ENCODE results near the gene SNAP25.

The SNAP25 gene

DNA sequence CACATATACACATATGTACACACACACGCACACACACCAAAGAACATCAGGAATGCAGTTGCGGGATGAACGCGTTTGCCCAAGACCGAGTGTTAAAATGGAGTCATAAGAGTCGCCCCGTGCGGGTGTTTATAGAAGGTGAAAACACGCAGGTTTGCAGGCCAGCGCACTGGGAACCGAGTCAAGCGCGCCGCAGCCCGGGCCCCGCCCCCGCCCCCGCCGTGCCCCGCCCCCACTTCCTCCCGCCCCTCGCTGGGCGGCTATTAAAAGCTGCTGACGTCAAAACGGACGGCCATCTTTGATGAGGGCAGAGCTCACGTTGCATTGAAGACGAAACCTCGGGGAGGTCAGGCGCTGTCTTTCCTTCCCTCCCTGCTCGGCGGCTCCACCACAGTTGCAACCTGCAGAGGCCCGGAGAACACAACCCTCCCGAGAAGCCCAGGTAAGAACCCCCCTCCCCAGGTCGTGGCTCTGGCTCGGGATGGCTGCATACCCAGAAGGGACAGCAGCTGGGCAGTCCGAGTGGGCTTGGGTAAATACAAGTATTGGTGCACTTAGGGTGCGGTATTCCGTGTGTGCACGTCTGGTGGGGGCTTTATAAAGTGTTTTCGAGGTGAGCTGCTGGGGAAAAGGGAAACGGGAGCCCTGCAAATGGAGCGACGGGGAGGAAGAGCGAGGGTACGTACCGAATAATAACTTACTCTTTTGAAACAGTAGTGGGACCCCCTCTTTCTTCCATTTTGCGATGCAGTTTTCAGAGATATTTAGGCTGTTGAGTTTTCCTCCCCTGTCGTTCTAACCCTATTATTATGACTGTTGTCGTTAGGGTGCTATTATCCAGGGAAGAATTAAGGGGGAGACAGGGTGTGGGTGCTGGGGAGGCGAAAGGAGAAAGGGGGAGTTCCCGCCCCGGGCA is at the start of gene SNAP25:
Gene SNAP25, plus strand, starts transcription at position 295 of the 916 bp plus-strand sequence. CDS start 56,662 bp downstream, outside the sequence.
- DNase-seq (ENCODE audit: low read depth in 3 of 3) = no peak

DNA sequence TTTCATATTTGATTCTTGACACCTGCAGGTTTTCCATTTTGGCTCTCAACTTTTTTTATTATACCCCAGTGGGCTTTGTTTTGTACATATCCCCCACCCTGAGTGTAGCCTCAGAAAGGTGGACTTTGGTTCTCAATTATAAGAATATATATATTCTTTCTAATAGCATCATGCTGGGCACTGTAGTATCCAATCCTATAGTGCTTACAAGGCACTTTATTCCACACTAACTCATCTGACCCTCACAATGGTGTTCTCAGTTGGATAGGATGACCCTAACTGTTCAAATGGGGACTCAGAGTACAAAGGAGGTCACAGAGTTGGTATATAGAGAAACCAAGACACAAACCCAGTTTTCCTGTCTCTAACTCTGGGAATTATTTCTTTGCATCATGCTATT is 48.9 kb upstream of the SNAP25 start:
- DNase-seq (ENCODE audit: low read depth in 3 of 3) = no peak

DNA sequence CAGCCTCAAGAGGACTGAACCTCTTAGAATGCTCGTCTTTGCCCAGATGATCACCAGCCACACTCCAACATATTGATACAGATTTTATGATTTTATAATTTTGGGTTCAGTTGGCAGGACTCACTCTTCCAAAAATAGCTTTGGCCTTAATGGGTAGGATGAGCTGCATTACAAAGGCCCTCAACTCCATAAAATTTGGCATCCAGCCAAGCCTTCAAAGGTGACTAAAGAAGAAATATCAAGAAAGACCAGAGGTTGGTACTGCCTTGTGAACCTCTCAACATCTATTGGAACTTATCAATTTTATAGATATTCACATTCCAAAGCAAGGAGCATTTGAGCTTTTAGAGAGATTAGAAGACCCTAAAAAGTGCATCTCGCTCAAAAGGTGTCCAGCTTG is 48.4 kb upstream of the SNAP25 start:
- no peak for DNase-seq (ENCODE audit: low read depth in 3 of 3)

- DNase-seq (ENCODE audit: low read depth in 3 of 3) = no peak
Measured at GRCh38 chr20:10171864-10172751, 46.5 kb upstream of the SNAP25 start.

- no peak for DNase-seq (ENCODE audit: low read depth in 3 of 3)
Measured at GRCh38 chr20:10172998-10173655, 45.5 kb upstream of the SNAP25 start.

DNA sequence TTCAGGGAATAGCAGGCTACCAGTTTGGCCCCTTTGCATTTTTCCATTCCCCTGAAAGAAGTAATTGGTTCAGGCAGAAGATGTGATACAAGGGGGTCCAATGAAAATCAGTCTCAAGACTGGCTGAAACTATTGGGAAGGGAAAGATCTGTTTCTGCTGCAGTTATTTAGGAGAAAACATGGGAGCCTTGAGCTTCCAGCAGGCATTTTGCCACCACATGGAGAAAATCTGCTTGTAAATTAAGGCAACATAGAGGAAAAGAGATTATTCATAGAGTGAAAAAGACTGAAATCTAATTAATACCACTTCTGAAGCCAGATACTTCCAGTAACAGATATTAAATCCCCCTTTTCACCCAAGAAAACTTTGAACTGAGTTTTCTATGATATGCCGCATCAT is 44.2 kb upstream of the SNAP25 start:
- DNase-seq (ENCODE audit: low read depth in 3 of 3) = no peak

DNA sequence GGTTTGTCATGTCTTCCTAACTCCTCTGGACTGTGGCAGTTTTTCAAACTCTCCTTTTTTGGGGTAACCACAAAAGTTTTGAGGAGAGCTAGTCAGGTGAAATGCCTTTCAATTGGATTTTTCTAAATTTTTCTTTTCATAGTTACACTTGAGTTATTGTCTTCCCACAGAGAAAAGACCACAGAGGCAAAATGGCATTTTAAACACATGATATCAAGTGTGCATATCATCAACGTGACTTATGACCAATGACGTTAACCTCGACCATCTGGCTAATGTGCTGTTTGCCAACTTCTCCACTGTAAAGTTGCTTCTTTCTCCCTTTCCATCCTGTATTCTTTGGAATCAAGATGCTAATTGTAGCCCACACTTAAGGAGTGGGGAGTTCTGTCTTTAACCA is 41.3 kb upstream of the SNAP25 start:
- no peak for DNase-seq (ENCODE audit: low read depth in 3 of 3)

DNA sequence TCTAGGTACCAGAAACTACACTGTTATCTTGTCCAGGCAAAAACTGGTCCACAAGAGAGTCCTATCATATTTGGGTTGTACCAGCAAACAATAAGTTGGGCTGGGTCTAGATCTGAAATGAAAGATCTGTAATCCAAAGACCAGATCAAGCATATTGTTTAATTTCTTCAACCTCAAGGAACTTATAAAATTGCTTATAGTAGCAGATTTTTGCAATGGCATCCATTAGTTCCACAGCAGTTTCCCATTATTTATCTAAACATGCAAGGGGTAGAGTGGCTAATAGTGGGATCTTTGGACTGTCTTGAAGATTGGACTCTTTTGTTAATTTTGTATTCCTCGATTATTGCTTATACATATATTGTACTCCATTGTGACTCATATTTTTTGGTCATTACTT is 40.5 kb upstream of the SNAP25 start:
- DNase-seq (ENCODE audit: low read depth in 3 of 3) = no peak

- DNase-seq (ENCODE audit: low read depth in 3 of 3) = no peak
Measured at GRCh38 chr20:10178727-10179313, 39.8 kb upstream of the SNAP25 start.

- no peak for DNase-seq (ENCODE audit: low read depth in 3 of 3)
Measured at GRCh38 chr20:10179574-10180298, 38.9 kb upstream of the SNAP25 start.

- DNase-seq (ENCODE audit: low read depth in 3 of 3) = no peak
Measured at GRCh38 chr20:10180651-10181235, 37.9 kb upstream of the SNAP25 start.

DNA sequence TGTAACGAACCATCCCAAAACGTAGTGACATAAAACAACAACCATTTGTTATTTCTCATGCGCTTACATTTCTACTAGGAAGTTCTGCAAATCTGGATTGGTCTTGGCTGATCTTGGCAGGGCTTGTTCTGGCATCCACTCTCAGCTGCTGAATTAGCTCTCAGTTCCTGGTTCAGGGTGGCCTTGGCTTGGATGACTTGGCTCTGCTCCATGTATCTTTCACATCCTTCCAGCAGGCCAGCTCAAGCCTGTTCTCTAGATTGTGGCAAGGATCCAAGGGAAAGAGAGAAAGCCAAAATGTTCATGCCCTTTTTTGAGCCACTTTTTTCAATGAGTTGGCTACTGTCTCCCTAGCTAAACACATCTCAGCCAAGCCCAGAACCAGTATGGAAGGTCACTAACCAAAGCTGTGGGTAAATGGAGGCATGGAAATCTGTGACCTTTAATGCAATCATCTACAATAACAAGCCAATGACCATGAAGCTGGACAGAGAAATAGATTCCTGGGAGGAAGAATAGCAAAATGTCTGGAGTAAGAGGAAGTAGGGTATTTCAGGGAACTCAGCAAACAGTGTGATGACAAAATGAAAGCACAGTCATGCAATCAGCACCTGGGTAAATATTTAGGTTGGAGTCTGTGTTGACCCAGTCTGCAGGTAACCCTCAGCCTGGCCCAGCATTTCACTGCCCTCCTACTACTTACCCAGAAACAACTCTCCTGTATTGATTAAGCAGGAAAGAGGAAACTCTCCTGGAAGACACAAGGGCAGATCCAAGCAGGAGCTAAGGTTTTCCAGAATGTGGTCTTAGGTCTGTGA is 32.7 kb upstream of the SNAP25 start:
- no peak for DNase-seq (ENCODE audit: low read depth in 3 of 3)

DNA sequence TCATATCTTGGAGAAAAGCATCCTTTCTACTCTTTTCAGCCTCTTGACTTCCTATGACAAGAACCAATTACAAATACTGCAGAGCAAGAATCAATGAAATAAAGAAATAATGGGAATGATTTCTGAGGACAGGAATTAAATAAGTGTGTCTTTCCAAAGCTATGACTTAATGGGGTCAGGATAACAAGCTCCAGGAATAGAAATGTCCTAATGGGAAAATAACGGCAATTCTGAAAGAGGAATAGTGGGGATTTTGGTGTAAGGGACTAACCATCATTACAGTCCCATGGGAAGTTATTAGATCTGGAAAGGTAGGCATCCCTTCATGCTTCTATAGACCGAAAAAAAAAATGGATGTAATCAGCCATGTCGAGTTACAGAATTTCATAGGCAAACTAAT is 28.2 kb upstream of the SNAP25 start:
- DNase-seq (ENCODE audit: low read depth in 3 of 3) = no peak

DNA sequence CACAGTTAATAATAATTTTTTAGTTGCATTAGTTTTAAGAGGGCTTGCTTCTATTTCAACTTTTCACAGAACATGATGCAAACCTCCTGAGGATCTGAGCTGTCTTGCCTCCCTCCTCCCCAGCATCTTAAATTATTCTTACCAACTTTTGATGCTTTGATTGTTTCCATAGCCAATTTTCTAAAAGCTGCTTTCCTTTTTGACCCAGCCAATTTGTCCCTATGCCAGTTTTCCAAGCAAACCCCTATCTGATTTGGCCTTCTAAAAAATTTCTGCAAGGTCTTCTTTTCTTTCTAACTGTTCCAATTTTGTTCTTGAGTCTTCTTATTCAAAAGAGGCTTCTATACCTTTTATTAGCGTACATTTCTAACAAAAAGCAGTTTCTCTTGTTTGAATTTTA is 26.5 kb upstream of the SNAP25 start:
- DNase-seq (ENCODE audit: low read depth in 3 of 3) = no peak

GRCh38 chr20:10194166-10194565 is 24.5 kb upstream of the SNAP25 start:
- DNase-seq (ENCODE audit: low read depth in 3 of 3) = no peak

DNA sequence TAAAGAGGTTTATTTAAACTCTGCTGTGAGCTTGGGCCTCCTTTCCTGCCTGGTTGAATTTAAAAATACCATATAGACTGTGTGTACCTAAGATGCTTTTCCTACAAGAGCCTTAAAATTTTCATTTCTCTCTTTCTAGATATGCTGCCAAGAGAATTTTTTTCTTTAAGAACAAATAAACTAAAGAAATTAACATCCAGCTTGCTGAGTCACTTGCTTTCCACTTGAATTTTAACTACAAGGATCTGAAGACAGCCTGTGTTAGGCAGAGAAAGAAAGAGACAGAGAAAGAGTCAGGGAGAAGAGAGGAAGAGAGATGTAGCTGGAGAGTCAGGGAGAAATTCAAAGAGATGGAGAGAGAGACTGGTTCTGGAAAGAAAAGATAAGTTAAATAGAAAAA is 18.3 kb upstream of the SNAP25 start:
- DNase-seq (ENCODE audit: low read depth in 3 of 3) = no peak

- DNase-seq (ENCODE audit: low read depth in 3 of 3) = no peak
Measured at GRCh38 chr20:10201321-10201870, 17.2 kb upstream of the SNAP25 start.

DNA sequence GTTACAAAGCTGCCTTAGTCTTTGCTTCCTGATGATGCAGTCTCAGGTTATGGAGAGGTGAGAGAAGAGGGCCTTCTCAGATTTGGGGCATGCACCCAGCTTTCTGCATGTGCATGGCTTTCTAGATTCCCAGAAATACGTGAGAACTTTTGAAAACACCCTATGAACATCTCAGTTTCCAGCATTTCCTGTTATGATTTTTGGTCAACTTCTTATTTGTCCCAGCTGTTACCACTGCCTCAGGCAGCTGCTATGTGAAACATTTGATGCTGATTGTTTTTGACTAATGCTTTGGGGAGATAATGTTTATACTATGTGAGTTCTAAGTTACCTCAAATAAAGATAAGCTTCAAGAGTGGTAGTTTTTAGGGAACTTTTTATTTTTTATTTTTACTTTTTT is 9.5 kb upstream of the SNAP25 start:
- DNase-seq (ENCODE audit: low read depth in 3 of 3) = no peak

GRCh38 chr20:10213526-10213925 is 5.1 kb upstream of the SNAP25 start:
- DNase-seq (ENCODE audit: low read depth in 3 of 3) = no peak

All from stimulated activated CD4-positive, alpha-beta T cell treated with anti-CD3 and anti-CD28 coated beads, TNF-alpha, amount 100 ng/mL, for 4 hours (primary cell).